ENCODE measurements around the gene DAAM1.

GRCh38 chr14:59229653-59230406 is 41.4 kb downstream of the DAAM1 start:
- TF ChIP-seq POLR2A (IDR thresholded peaks at IDR 0.05) (no peak), EP300 (IDR thresholded peaks at IDR 0.05) (no peak)
- TF ChIP-seq, protein P1, sequence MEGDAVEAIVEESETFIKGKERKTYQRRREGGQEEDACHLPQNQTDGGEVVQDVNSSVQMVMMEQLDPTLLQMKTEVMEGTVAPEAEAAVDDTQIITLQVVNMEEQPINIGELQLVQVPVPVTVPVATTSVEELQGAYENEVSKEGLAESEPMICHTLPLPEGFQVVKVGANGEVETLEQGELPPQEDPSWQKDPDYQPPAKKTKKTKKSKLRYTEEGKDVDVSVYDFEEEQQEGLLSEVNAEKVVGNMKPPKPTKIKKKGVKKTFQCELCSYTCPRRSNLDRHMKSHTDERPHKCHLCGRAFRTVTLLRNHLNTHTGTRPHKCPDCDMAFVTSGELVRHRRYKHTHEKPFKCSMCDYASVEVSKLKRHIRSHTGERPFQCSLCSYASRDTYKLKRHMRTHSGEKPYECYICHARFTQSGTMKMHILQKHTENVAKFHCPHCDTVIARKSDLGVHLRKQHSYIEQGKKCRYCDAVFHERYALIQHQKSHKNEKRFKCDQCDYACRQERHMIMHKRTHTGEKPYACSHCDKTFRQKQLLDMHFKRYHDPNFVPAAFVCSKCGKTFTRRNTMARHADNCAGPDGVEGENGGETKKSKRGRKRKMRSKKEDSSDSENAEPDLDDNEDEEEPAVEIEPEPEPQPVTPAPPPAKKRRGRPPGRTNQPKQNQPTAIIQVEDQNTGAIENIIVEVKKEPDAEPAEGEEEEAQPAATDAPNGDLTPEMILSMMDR (IDR thresholded peaks at IDR 0.05) = no peak

All from upper lobe of left lung (tissue), 4 donors.